Activated CD8-positive, alpha-beta memory T cell treated with anti-CD3 and anti-CD28 coated beads, Interleukin-2, amount 50 U/mL, for 1 hour (primary cell): ENCODE measurements around the gene SULT4A1.

Source experiments
- DNase-seq: peaks from one replicate; pipeline ENCODE4 v3.0.0-alpha.2; 2020; ENCODE audit errors: extremely low read depth

SULT4A1 gene

DNA sequence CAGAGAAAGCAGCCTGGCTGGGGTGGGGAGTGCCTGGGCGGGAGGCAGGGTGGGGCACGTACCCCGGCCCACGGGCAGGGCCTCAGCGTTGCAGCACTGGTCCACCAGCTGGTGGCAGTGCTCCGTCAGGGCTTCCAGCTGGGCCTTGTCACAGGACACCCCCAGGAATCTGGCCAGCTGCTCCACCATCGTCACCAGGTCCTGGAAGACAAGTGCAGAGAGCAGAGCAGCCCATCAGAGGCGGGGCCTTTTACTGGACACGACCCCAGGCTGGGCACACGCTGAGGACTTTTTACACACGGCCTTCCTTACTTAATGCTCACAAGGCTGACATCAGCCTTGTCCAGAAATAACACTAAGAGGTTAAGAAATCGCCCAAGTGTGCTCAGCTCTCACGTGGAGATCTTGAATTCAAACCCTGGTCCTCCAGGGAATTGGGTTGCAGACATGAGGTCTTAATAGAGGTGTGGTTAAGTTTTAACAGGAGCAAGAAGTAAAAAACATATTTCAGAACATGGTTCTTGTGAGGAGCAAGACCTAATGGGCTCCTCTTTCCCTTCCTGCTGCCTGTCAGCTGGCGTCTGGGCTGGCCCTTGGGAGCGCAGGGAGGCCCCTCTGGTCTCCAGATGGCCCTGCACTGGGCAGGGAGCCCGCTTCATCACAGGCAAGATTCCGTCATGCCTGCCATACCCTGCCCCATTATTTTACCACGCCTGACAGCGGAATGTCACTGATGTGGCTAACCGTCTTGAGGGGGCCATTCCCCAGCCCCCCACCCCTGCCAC is 33.1 kb downstream of the SULT4A1 start:
- no peak for DNase-seq

DNA sequence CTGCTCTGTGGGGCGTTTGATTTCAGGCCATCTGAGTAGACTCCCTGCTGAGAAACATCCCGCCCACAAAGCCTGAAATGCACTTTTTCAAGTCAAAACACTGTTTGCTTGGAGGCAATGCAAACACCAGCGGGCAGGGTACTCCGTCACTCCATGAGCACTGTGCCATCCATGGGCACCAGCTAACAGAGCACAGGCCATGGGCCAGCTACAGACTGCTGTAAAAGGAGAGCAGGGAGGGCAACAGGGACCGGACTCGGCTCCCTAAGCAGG is 33.7 kb downstream of the SULT4A1 start:
- no peak for DNase-seq

DNA sequence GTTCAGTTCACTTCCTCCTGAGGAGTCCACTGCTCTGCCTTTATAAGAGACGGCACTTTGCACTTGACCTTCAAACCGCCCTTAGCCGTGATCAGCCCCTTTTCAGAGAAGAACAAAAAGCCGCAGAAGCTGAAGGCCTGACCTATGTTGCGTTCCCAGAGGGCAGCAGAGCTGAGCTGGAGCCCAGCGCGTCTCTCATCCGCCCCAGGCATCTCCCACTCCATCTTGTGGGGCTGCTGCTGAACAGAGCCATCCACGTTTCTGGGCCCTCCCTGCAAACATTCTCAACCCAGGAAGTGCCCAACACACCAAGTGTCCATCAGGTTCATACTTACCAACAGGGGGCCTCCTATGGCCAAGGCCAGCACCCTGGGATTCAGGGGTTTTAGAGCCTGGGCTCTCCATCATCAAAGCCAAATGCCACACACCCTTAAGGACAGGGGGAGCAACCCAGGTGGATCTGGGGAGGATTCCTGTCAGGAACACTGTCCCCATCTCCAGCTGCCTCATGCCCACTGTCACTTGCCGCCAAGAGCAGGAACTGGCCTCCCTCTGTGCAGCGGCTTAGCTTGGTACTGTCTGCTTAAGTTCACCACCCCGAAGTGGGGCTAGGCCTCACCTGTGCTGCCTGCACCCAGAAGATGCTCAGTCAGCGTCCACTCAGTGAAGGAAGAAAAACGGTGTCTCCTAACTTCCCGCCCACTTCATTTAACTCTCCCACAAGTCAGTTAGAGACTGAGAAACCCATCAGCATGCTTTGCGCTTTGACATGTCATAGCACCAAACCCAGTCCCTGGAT is 34.2 kb downstream of the SULT4A1 start:
- no peak for DNase-seq

DNA sequence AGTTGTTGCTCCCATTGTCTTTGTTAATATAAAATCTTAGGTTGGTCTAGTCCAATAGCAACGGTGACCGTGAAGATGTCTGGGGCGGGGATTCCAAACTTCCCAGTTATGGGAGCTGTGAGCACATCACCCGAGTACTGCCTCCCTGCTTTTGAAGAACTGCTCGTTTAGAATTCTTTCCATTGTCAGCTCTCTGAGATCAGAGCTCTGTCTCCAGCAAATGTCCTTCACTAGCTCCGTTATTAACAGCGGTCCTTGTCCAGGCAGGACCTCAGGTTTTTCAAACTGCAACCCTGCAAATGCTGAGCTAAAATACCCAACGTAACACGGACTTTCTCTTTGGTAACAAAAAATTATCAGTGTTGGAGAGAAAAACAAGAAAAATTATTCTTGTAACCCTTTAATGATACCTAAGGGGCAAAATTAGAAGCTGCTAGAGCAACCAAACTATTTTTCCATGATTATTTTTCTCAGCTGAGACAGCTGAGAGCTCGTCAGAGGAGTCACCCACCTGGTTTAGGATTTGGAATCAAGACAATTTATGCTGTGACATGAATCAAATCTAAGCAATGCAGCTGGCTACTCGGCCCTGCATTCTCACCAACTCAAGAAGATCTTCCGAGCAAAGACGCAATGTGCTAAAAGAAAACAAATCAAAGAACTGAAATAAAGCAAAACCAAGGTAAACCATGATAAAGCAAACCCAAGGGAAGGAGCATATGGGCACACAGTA is 35.1 kb downstream of the SULT4A1 start:
- DNase-seq: no peak

DNA sequence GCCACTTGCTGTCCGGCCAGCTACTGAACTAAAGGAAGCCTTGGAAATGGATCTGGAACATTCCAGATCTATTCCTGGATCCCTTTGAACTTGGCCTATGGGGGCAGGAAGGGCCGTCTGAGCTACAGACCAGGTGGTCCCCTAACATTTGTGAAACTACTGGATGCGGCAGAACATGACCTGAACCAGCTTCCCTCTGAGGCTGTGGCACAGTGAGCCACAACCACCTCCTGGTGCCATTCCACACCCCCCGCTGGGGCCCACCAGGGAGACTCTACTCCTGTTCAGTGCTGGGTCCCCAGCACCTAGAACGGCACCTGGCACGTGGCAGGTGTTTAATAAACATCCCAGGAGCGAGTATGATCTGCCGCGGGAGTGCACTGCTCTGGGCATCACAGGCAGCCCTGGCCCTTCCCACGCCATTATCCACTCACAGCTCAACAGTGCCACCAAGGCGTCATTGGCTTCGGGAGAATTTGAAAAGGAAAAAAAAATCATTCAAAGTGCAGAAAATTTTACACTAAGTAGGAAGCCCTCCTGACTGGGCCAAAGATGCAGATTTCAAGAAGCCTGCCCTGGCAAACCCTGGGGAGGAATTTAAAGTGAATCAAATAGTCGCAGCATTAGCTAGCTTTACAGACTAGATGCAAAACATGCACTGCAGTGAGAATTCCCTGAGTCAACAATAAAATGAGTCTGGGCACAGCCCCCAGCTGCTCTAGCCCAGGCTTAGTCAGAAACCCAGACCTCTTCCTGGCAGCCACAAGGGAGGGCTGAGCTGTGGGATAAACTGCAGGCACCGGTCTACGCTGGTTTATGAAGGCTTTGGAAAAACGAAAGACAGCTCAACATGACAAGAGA is 35.9 kb downstream of the SULT4A1 start:
- DNase-seq: no peak

DNA sequence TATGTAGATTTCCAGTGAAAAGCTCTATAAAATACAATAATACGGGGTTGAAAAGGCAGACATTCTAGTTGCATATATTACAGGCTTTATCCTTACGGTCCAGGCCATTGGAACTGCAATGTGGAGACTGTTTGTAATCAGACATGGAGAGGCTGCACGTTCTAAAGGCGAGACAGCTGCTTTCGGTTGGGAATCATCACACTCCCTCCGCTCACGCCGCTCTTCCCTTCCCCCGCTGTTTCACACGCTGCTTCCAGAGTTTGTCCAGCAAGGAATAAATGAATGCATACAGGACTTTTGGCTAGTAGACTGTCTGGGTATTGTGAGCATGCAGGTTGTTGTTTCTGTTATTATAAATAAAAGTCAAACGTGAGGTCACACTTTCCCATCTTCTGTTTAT is 36.7 kb downstream of the SULT4A1 start:
- no peak for DNase-seq

DNA sequence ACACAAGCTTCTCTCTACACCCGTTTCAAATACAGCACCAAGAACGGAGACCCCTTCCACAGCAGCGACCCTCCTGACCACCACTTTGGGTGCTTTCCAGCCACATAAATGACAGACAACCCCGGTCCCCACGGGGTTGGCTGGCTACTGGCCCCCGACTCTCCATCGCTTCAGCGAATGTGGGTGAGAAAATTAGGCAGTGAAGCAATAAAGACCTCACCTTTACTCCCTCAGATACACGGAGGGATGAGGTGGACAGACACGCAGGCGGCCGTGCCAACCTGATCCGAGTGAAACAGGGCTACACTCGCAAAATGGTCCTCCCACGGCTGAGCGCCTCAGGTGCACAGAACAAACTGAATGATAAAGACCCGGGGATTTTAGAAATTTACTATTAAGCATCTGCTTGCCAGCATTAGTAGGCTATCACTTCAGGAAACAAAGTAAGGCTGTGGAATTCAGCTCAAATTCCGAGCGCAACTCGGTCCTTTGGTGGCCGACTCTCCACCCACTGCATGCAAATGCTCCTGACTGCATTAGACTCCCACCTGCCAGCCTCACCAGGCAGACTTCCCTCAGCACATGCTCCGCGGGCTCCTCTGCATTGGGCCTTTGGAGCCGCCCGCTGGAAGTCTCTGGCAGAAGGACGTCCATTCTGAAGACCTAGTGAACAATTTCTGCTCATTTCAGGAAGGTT is 37.4 kb downstream of the SULT4A1 start:
- DNase-seq: no peak

DNA sequence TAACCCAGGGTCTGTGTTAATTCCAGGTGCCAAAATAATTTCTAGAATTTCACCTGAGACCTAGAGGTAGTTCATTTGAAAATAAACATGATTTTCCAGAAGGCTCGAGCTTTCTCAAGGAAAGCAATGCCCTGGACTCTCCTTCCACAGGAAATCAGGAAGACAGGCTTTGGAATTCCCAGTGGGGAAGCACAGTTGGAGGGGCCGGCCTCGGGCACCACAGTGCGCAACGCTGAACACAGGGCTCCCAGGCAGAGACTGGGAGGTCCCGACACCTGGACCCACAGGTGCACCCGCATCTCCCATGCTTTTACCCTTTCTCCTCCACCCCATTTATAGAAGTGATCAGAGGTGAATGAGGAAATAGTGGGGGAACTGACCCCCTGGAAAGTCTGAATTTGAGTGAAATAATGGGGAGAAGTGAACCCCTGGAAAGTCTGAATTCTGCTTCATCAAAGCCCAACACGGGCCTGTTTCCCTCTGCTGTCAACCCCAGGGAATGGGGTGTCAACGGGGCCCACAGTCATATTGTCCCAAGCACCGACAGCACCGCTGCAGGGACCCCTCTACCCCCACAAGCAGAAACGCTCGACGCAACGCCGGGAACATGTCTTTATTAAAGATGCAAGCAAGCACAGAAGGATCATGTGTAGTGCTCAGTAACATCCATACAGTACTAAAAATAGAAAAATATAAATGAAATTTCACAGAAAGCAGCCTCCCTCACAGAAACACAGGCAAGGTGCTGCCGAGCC is 38.2 kb downstream of the SULT4A1 start:
- DNase-seq: no peak

DNA sequence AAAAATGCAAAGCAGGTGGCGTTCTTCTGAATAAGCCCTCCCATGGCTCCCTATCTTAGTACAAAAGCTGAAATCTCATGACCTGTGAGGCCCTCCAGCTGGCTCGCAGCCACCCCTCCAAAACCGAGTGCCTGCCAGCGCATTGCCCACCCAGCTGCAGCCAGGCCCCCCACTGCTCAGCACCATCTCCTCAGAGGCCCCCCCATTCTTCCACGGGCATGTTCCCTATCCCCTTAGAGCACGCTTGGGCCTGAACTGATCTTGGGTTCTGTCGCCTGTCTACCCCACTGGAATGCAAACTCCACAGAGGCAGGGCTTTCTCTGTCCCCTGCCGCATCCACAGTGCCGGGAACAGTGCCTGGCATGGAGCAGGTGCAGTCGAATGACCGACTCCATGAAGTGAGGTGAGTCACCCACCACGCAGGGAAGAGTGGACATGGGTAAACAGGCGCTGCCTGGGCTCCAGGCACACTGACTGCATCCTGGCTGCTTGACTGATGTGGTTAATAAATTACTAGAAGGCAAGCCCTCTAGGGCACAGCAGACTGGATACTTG is 38.9 kb downstream of the SULT4A1 start:
- no peak for DNase-seq

DNA sequence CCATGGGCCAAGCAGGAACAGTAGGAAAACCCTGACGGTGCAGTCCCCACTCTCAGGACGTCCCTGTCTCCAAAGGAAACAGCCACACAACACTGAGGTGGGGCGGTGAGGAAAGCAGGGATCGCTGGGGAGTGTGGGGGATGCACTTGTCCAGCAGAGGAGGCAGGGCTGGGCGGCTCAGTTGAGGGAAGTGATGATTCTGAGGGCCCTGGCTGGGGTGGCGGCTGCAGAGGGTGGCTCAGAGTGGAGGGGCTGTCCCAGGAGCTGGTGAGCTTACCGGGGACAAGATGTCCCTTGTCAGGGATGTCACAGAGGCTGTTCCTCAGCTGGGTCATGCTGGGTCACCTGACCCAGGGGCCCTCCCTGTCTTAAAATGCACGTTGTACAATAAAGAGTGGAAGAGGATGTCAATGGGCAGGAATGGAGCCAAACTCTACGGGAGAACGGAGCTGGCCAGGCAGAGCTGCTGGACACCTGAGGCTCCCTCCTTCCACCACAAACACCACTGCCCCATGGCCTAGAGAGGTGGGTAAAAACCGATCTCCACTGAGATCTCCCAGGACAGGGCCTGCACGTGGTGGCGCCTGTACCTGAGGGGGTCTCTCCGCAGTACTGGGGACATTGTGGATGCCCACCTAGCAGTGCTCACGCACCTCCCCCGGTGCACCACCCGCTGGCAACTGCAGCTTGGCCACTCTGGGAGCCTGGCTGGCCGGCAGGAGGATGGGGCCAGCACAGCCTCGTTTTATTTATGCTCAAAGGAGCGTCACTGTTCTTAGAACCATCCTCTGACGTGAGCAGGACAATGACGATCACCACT is 40.5 kb downstream of the SULT4A1 start:
- no peak for DNase-seq

DNA sequence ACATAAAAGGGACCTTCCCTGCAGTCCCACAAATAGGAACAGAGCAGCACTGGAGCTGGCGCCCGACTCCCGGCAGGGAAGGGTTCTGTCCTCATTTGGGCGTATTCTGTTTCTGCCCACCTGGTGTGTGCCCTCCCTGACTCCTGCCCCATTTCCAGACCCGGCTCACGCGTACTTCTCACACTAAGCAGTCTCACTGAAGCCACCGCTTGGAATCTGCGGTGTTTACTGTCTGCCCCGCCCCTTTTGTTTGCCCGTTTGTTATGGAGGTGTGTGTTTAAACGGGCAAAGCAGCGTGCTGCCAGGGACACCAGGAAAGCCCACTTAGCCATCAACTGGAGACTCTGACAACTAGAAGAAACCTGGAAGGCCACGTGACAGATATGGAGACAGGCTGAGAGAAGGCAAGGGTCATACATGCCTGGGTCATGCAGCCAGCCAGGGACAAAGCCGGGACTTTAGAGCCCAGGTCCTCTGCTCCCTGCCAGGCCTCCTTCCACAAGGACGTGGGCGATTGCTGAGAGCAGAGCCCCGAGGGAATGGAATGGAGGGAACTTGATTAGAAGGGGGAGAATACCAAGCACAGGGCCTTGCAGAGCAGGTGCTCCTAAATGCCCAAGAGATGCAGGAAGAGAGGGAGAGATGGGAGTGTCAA is 41.5 kb downstream of the SULT4A1 start:
- no peak for DNase-seq

DNA sequence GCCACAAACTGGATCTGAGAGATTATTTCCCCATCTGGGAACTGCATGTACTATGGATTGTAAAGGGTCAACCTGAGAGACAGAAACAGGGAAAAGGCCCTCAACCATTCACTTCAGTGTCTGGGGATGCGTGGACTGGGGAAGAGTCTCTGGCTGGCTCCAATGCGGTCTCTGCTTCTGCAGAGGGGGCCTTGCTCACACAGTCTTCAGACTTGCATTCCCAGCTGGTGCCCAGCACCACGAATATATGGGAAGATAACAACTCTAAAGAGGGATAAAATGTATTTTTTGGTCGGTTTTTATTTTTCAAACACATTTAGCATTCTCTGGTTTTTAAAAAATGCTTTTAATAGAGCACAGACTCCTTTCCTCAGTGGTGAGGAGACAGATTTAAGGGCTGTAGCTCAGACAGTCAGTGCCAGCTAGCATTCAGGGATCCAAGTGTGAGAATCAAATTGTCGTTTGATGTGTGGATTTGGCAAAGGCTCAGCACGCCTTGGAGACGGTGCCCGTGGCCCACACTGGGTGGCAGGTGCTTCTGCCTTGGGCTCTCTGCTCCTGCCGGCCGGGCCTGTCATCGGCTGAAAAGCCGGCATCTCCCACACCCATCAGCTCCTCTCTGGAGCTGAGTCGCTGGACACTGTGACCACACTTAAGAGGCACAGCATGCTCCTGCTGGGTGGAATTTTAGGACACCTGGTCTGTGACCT is 42.2 kb downstream of the SULT4A1 start:
- DNase-seq: no peak

DNA sequence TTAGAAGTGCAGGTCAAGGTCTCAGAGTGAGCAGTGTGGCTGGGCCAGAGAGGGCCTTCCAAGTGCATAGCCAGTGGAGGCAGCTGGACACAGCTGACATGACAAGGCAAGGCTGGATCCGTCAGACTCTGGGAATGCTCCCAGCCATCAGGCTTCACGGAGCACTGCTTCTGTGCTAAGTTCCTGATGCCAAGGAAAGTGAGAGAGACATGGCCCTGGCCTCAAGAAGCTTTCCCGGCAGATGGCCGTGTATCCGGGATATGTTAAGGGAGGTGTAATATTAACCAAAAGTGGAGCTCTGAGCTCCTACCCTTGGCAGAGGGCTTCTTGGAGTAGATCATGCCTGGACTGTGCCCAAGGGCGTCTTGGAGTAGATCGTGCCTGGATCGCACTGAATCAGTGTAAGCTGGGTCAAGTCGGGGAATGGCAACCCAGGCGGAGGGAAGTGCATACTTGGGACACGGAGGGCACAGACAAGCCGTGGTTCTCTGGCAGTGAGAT is 42.8 kb downstream of the SULT4A1 start:
- no peak for DNase-seq

DNA sequence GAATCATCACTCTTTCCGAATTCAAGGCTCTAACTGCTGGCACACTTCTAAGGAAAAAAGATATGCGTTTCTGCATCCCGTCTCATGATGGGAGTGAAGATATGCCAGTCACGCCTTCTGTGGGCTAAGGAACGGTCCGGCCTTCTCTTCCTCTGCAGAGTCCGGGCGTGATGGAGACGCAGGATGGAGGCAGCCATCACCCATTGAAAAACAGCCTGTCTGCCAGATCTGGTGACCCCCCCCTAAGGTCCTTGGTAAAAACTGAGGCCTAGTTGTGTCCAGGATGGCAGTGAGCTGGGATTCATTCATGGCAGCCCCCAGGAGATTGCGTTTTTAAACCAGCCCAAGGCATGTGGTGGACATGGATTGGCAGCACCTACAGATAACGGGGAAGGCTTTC is 43.3 kb downstream of the SULT4A1 start:
- DNase-seq: no peak

DNA sequence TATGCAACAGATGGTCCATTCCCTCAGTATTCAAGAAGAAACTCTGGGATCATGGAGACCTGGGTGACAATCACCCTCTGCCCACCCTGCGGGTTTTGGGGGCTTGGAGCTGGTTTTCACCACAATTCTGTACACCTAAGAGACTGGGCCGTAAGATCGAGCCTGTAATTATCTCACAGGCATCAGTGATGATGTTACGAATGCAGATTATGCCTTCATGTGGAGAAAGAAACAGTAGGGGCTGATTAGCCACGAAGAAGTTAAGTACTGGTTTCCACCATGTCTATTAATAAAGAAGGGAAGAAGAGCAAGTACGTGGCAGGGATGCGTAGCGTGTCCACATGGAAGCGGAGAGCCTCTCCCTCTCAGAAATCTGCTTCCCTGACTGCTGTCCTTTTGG is 44.9 kb downstream of the SULT4A1 start:
- no peak for DNase-seq

DNA sequence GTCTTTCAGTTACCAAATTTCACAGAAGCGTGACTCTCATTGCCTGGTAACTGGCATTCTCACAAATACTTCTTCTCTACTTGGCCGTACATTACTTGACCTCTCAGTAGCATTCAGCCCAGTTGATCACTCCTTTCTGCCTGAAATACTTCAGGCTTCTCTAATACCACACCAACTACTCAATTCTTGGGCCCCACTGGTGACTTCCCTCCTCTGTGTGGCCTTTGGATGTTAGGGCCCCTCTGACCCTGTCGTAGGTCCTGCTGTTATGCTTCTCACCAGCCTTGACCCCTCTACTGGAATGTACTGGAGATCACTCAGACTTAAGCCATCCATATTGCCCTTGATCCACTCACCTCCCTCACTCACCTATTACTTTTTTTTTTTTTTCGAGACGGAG is 48.0 kb downstream of the SULT4A1 start:
- no peak for DNase-seq

DNA sequence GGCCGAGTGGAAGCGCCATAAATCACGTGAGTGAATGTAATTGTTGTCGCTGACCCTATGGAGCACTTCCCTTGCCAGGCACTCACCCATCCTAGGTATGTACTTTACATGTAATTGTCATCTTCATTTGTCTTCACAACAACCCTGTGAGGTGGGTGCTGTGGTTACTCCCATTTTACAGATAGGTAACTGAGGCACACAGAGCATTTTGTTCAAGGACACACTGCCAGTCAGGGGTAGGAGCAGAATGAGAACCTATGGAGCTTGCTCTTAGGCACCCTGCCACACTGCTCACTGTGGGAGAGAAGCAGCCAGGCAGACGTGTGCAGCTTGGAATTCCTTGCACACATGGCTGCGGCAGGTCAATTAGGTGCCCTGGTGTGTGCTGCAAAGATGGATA is 49.4 kb downstream of the SULT4A1 start:
- no peak for DNase-seq
